Colonic mucosa (tissue), 4 donors: ENCODE data around the gene NELL2. TPM values are rescaled to one million over a fixed set of nuclear protein-coding genes. Genes with fewer than 3 reads are reported as not detected.

Experiments used
- DNase-seq: peaks from one replicate; pipeline ENCODE4 v3.0.0-alpha.2; 2020
- H3K27ac ChIP-seq: fragments of 200-600 bp; one replicate; pipeline ENCODE4 v1.8.0; 2021
- H3K27me3 ChIP-seq: fragments of 200-600 bp; one replicate; pipeline ENCODE4 v1.8.0; 2021
- H3K36me3 ChIP-seq: fragments of 200-600 bp; one replicate; pipeline ENCODE4 v1.8.0; 2021
- H3K4me1 ChIP-seq: fragments of 200-600 bp; one replicate; pipeline ENCODE4 v1.8.0; 2021; ENCODE audit warnings: mild to moderate bottlenecking
- H3K4me3 ChIP-seq: fragments of 200-600 bp; one replicate; pipeline ENCODE4 v1.8.0; 2021
- H3K9ac ChIP-seq, 2 donors: one replicate each; pipeline ENCODE4 v1.7.0; 2013; ENCODE audit warnings: control low read depth in 2 of 2, low read depth in 2 of 2, low read length in 2 of 2
- H3K9me3 ChIP-seq: fragments of 200-600 bp; one replicate; pipeline ENCODE4 v1.8.0; 2021
- CTCF ChIP-seq: fragments of 200-600 bp; IDR thresholded peaks from one replicate; pipeline ENCODE4 v1.8.0; 2022; ENCODE audit warnings: antibody characterized with exemption, mild to moderate bottlenecking
- intact Hi-C: fragments of 100-400 bp; cut with DNase I; formaldehyde crosslinking; loops from one replicate; pipeline ENCODE4 v1.14.1; 2022
- total RNA-seq, 2 donors: library from RNA; stranded (reverse); fragmentation: NEBNext Ultra II Directional in 1 of 2; extraction: Animal tissue kit (Norgen Biotek cat#: 25700) in 1 of 2; gene quantifications; one replicate each; pipeline ENCODE4 v1.2.1, GENCODE V29; 2021
- donor health status: healthy.
- donor health status: DM: no; HTN: no; CAD: no.
- donor health status: DM: no; HTN: no; CAD: no.

Gene NELL2
- total RNA-seq, 2 donors from 2014 or later = 2.1 to 3.0 TPM

- Histone ChIP-seq H3K9ac (no peak overlapping the region), H3K36me3 (no peaks in the 10 kb centered on the region), H3K9me3 (no peaks in the 10 kb centered on the region), H3K4me3 (no peak overlapping the region), H3K27ac (no peak overlapping the region), H3K27me3 (no peaks in the 10 kb centered on the region), H3K4me1 (no peaks in the 10 kb centered on the region)
- DNase-seq = no peak
- intact Hi-C loops = no loop called here
- TF ChIP-seq CTCF = no peak
These were observed 349.4 kb downstream of the NELL2 start for GRCh38 chr12:44526655-44527182.

- H3K27ac ChIP-seq = no peak overlapping the region
- H3K9ac ChIP-seq = no peak overlapping the region
- H3K27me3 ChIP-seq = no peaks in the 10 kb centered on the region
- no peak overlapping the region for H3K4me3 ChIP-seq
- no peak for DNase-seq
- H3K9me3 ChIP-seq = no peaks in the 10 kb centered on the region
- intact Hi-C loops = no loop called here
- no peaks in the 10 kb centered on the region for H3K4me1 ChIP-seq
- no peaks in the 10 kb centered on the region for H3K36me3 ChIP-seq
- TF ChIP-seq CTCF = no peak
These were observed 350.1 kb downstream of the NELL2 start for GRCh38 chr12:44525806-44526654.

DNA sequence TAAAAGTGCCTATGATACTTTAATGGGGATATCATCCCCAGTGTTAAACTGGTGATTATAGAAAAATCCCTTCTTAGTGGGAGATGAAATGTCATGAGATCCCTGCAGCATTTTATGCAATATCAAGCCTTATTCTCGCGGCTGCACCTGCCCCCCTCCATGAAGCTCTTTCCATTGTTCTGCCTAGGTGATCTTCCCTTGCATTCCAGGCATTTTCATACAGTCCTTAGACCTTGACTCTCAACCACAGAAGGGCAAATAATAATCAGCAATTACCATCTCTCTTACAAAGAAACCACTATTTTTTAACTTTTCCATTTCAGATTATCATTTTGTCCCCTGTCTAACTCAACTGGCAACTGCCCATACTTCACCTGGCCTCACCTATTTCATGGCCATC lies 352.3 kb downstream of the NELL2 start:
- no peaks in the 10 kb centered on the region for H3K9me3 ChIP-seq
- DNase-seq = no peak
- no peak overlapping the region for H3K4me3 ChIP-seq
- no peaks in the 10 kb centered on the region for H3K4me1 ChIP-seq
- intact Hi-C loops = no loop called here
- H3K27me3 ChIP-seq = no peaks in the 10 kb centered on the region
- no peak overlapping the region for H3K27ac ChIP-seq
- no peak overlapping the region for H3K9ac ChIP-seq
- TF ChIP-seq CTCF = no peak
- H3K36me3 ChIP-seq = no peaks in the 10 kb centered on the region

DNA sequence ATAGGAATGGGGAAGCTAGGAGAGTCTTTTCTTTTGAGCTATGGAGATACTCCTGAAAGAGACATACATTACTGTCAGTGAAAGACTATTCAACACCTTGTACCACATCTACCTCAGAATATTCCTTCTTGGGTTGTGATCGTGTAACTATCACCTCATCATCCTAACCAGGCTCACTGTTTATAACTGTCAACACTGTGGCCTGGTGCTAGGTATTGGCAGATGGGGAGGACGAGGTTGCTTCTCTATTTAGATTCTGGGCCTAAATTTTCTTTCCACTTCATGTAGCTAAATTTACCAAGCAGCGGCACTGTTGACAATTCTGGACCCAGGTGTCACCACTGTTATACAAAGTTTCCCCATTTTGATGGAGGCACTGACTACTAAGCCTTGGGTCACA lies 354.4 kb downstream of the NELL2 start:
- Histone ChIP-seq H3K27ac (no peak overlapping the region), H3K4me1 (no peaks in the 10 kb centered on the region), H3K36me3 (no peaks in the 10 kb centered on the region), H3K9me3 (no peaks in the 10 kb centered on the region), H3K27me3 (no peaks in the 10 kb centered on the region), H3K9ac (no peak overlapping the region), H3K4me3 (no peak overlapping the region)
- no peak for TF ChIP-seq CTCF
- no peak for DNase-seq
- intact Hi-C loops = no loop called here

DNA sequence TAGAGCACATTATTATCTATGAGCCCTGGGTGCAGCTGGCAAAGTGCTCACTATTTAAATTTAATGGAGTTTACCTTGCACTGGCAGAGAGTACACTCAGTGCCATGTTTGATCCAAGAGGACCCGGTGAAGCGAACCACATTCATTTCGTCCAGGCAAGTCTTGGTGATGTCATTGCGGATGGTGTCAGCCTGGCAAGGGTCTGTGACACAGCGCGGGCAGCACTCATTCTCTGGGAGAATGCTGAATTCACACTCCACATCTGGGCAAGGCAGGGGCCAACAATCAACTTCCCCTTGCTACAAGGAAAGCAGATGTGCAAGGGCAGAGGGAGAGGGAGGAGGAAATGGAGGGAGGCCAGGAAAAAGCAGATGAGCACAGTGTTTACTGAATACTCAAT lies 356.2 kb downstream of the NELL2 start:
- intact Hi-C loops = no loop called here
- H3K4me1 ChIP-seq = no peaks in the 10 kb centered on the region
- H3K9ac ChIP-seq = no peak overlapping the region
- H3K27ac ChIP-seq = no peak overlapping the region
- no peak overlapping the region for H3K4me3 ChIP-seq
- DNase-seq = no peak
- TF ChIP-seq CTCF = no peak
- no peaks in the 10 kb centered on the region for H3K27me3 ChIP-seq
- no peaks in the 10 kb centered on the region for H3K36me3 ChIP-seq
- H3K9me3 ChIP-seq = no peaks in the 10 kb centered on the region
